ENCODE measurements around the gene HSPG2. TPM values are rescaled to one million over a fixed set of nuclear protein-coding genes. Genes with fewer than 3 reads are reported as not detected.

Gene HSPG2
- total and polyA plus RNA-seq, 9 of the 15 experiments (the other 6 are each of a cell fraction or from before 2014, with no cell fraction given) = 0.14 to 160 (median 15.7) TPM

- TF ChIP-seq E2F4 (CRISPR knock-in tag; IDR thresholded peaks at IDR 0.05; ENCODE audit: low read depth) (no peak), ID3 (CRISPR knock-in tag; IDR thresholded peaks at IDR 0.05) (peak; percentile 55; the same call in 1 of the 2 replicates), ID3 (tag; IDR thresholded peaks at IDR 0.05) (peak; percentile 97), RBFOX2 (IDR thresholded peaks at IDR 0.05; ENCODE audit: low read depth, low read length) (peak; percentile 74), ZBTB8A (IDR thresholded peaks at IDR 0.05; ENCODE audit: partially characterized antibody) (no peak), NFIC (IDR thresholded peaks at IDR 0.05) (peak; percentile 99), ZBTB7A (IDR thresholded peaks at IDR 0.05; ENCODE audit: borderline replicate concordance, control insufficient read depth, low read depth, low read length) (no peak; the same call in 1 of the 2 replicates), RHOXF2B (CRISPR knock-in tag; conservative IDR thresholded peaks at IDR 0.05) (no peak), CBFB (CRISPR knock-in tag; IDR thresholded peaks at IDR 0.05) (peak; percentile 96; the same call in 1 of the 2 replicates), TBL1XR1 (IDR thresholded peaks at IDR 0.05; ENCODE audit: low read length in 2 of 2) (peak; percentile 99 to 100), ZNF280B (CRISPR knock-in tag; IDR thresholded peaks at IDR 0.05) (no peak), SIX5 (IDR thresholded peaks at IDR 0.05; ENCODE audit: borderline replicate concordance in 1 of 2, insufficient read depth in 1 of 2, low read depth in 1 of 2, low read length in 2 of 2) (no peak), CHD2 (IDR thresholded peaks at IDR 0.05; ENCODE audit: low read depth, low read length) (peak; percentile 64; the same call in 1 of the 2 replicates), THRA (IDR thresholded peaks at IDR 0.05) (no peak), BRD4 (IDR thresholded peaks at IDR 0.05) (peak; percentile 89), ZNF232 (CRISPR knock-in tag; IDR thresholded peaks at IDR 0.05) (no peak), EGR1 (conservative IDR thresholded peaks at IDR 0.05) (peak; percentile 100), GATAD2A (IDR thresholded peaks at IDR 0.05) (peak; percentile 100), TCF7 (IDR thresholded peaks at IDR 0.05; ENCODE audit: borderline replicate concordance) (peak; percentile 41; the same call in 1 of the 2 replicates), KAT2B (IDR thresholded peaks at IDR 0.05; ENCODE audit: low read depth, low read length) (peak; percentile 35), CREM (IDR thresholded peaks at IDR 0.05; ENCODE audit: low read depth) (peak; percentile 96), ZNF561 (CRISPR knock-in tag; conservative IDR thresholded peaks at IDR 0.05) (no peak), SREBF1 (IDR thresholded peaks at IDR 0.05; ENCODE audit: borderline replicate concordance, low read depth, low read length) (peak; percentile 52; the same call in 1 of the 2 replicates), MAX (CRISPR knock-in tag; IDR thresholded peaks at IDR 0.05) (peak; percentile 95)
Observed at GRCh38 chr1:21904704-21905520, 32.2 kb downstream of the HSPG2 start (continued).
